GM12892 (cell line): ENCODE results near the gene SPACDR.

ENCODE experiments used
- DNase-seq: peaks from one replicate; pipeline ENCODE4 v3.0.0; 2011; ENCODE audit not compliant: insufficient read length
- FAIRE-seq: peaks from 2 replicates; lab custom pipeline; 2011; peaks lifted over from hg19 to GRCh38; lab: Jason Lieb, UNC
- POLR2A ChIP-seq: IDR thresholded peaks from 2 replicates; pipeline ENCODE4 v1.6.1; 2011; ENCODE audit warnings: low read depth, low read length, control low read depth
- POLR2AphosphoS5 ChIP-seq: IDR thresholded peaks from 2 replicates; pipeline ENCODE4 v1.6.1; 2011; ENCODE audit warnings: low read depth, low read length, control low read depth
- TAF1 ChIP-seq: IDR thresholded peaks from 2 replicates; pipeline ENCODE4 v1.6.1; 2011; ENCODE audit warnings: low read depth, mild to moderate bottlenecking, control low read depth, low read length, borderline replicate concordance

The SPACDR gene

GRCh38 chr7:100483722-100484672, 19.9 kb upstream of the SPACDR start, which contains the start of gene NYAP1:
Gene NYAP1 (plus strand): TSS chr7:100483927. CDS start chr7:100485312, 1,385 bp downstream.
- DNase-seq, result no peak
- FAIRE-seq, result no peak
- TF ChIP-seq TAF1 (no peak), POLR2AphosphoS5 (no peak), POLR2A (no peak)

GRCh38 chr7:100483090-100483721, 19.1 kb upstream of the SPACDR start:
- DNase-seq, result peak; percentile 82
- FAIRE-seq, result peak; percentile 57
- TF ChIP-seq POLR2A, result no peak
- no peak for TF ChIP-seq TAF1
- TF ChIP-seq POLR2AphosphoS5, result no peak

GRCh38 chr7:100482728-100483089, 18.6 kb upstream of the SPACDR start:
- no peak for TF ChIP-seq POLR2AphosphoS5
- TF ChIP-seq TAF1, result no peak
- no peak for TF ChIP-seq POLR2A
- DNase-seq, result no peak
- FAIRE-seq, result no peak

DNA sequence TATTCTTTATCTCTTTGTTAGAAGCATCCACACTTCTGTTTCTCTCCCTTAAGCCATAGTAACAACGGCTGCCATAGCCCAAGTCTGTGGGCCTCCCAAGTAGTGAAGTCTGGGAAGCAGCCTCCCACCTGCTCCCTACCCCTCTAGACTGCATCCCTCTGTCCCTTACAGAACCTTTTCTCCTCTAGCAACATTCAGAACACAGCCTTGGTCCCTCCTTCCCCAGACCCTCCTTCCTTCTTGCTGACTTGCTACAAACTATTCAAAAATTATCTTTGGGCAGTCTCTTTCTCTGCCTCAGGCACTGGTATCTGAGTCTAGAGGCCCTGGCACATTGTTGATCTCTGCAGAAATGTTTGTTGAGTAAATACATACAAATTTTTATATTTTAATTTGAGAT, 17.4 kb upstream of the SPACDR start:
- FAIRE-seq, result no peak
- DNase-seq, result no peak
- no peak for TF ChIP-seq POLR2A
- TF ChIP-seq POLR2AphosphoS5, result no peak
- no peak for TF ChIP-seq TAF1

DNA sequence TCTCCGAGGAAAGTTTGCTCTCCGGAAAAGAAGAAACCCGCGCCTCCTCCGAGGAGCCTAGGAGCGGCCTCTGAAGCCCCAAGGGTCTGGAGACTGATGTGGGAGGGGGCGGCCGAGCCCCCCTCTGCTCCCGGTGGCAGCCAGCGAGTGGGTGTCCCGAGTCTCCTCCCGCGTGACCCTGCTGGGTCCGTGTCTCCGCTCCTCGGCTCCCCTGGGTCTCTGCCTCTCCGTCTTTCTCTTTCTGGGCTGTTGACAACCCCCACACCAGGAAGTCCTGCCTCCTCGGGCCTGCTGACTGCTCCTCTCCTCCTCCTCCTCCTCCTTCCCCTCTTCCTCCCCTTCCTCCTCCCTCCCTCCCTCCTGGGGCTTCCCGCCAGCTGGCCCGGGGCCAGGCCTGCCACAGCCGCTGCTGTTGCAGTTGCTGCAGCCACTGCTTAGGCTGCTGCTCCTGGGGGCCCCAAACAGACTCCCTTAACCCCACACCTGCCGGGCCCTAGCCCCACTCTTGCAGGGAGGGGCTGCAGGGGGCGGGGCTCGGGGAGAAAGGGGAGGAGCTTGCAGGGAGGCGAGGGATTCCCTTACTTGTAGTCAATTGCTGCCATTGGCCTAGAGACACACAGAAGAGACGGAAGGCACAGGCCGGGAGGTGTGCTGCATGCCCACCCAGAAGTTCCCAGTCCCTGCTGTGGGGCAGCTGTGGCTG, 15.0 kb upstream of the SPACDR start, which contains the start of gene TSC22D4:
Gene TSC22D4, minus strand, starts transcription at position 257 of the 703 bp plus-strand sequence. CDS start 1,176 bp downstream, outside the sequence.
- peak; percentile 87 for FAIRE-seq
- DNase-seq, result peak; percentile 92
- peak; percentile 82 for TF ChIP-seq POLR2A
- peak; percentile 51; the same call in 1 of the 2 replicates for TF ChIP-seq TAF1
- TF ChIP-seq POLR2AphosphoS5, result peak; percentile 81

DNA sequence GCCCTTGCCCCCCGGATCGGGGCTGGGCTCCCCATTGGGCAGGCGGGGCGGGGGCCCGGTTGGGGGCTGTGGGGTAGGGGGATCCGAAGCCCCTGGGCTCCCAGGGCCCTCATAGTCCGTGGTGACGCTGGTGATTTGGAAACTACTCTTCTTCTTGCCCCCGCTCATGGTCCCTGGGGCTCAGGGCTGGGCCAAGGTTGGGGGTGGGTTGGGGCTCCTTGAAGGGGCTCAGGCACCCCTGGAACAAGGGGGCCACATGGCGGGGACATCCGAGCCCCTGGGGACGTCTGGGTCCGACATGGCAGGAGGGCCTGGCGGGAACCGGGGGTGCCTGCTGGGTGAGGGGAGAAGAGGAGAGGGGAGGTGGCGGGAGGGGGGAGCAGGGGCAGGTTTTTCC, 13.8 kb upstream of the SPACDR start:
- FAIRE-seq, result no peak
- TF ChIP-seq POLR2A (no peak), POLR2AphosphoS5 (no peak), TAF1 (no peak)
- no peak for DNase-seq

DNA sequence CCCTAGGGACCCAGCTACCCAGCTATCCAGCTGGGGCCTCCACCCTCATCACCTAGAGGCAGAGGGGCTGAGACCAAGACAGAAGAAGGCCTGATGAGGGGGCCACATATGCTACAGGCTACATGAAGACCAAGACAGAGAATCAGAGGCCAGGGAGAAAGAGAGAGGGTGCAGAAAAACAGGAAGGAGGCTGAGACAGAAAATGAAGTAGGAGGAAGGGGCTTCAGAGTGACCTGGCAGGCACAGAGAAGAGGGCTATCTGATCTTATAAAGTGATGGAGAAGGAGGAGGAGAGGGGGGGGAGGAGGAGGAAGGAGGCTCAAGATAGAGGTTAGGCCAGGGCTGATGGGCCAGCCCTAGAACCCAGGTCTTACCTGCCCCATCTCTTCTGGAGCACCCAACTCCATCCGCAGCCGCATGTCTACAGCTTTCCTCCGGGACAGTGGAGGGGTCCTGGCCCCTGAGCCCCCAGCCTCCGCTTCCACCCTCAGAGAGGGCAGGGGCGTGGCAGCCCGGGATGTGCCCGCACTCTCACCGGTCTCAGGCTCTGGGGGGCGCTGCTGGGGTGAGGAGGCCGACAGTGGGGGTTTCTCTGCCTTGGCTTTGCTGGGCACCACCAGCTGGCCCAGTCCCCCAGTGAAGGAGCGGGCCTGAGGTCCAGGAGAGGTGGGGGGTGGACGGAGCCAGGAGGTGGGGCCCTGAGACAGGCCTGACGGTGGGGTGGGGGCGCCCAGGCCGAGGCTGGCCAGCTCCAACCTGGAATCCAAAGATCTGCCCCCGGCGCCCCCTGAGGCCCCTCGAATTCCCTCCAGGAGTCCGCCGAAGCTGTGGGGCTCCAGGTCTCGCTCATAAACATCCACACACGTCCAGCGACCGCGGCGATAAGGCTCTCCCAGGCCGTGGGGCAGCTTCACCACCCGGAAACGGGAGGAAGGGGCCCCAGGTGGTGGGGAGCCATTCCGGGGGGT, 13.1 kb upstream of the SPACDR start:
- no peak for FAIRE-seq
- TF ChIP-seq TAF1 (no peak), POLR2A (no peak), POLR2AphosphoS5 (no peak)
- DNase-seq, result no peak

DNA sequence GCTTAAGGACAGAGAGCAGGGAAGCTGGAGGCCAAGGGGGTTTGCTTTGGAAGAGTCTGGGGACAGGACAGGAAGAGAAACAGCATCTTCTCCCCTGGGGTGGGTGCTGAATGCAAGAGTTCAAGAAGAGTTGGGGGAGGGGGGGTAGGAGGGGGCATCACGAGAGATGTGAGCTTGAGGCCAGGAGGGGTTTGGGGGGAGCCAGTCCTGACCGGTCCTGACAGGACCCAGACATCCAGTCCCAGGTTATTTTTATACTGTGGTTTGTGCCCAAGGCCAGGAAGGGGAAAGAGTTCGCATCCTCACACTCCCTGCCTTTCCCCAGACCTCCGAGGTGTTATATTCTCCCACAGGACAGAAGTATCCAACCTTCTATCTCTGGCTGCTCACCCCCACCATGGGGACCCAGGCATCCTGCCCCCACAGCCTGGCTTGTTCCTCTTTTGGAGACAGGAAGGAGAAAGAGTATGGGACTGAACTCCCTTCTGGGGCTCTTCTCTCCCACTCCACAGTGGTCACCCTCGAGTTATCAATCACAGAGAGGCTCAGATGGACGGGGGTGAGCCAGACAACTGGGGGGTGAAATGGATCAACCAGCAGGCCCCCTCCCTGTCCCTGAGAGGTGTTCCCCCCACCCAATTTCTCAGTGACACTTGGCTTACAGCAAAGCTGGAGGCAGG, 12.2 kb upstream of the SPACDR start:
- DNase-seq (no peak), FAIRE-seq (no peak)
- TF ChIP-seq POLR2A (no peak), TAF1 (no peak)

GRCh38 chr7:100475549-100475948, 11.5 kb upstream of the SPACDR start:
- no peak for DNase-seq
- FAIRE-seq, result no peak
- TF ChIP-seq POLR2A, result no peak

- FAIRE-seq, result no peak
- TF ChIP-seq POLR2AphosphoS5 (no peak), POLR2A (no peak), TAF1 (no peak)
Observed at GRCh38 chr7:100472854-100473499, 8.9 kb upstream of the SPACDR start.

More at GRCh38 chr7:100472854-100473499, 8.9 kb upstream of the SPACDR start:
- no peak for DNase-seq
